ENCODE data around the gene NPAS3.

- no peak for TF ChIP-seq CTCF (conservative IDR thresholded peaks at IDR 0.05; ENCODE audit: low read length)
- no peak for TF ChIP-seq EZH2phosphoT487 (IDR thresholded peaks at IDR 0.05; ENCODE audit: borderline replicate concordance, low read depth, low read length)
Observed at GRCh38 chr14:33806905-33807304, 868.2 kb downstream of the NPAS3 start.
